Spleen (tissue), 11 donors: ENCODE results near the gene ADAMTSL1. TPM values are rescaled to one million over a fixed set of nuclear protein-coding genes. Genes with fewer than 3 reads are reported as not detected.

Experiments used
- DNase-seq: peaks from one replicate; pipeline ENCODE4 v3.0.0-alpha.2; 2020
- H3K27ac ChIP-seq, 8 donors: fragments of 200-600 bp; sonication (generic) in 7 of 8; 1 replicate in 4 of 8; 2 replicates in 4 of 8; pipeline versions ENCODE4 v1.5.0 to v1.8.0; 2016 to 2021; ENCODE audit warnings: inconsistent platforms in 4 of 8, mild to moderate bottlenecking in 4 of 8, moderate library complexity in 1 of 8
- H3K27me3 ChIP-seq, 7 donors: fragments of 200-600 bp; sonication (generic) in 6 of 7; replicated peaks in 1 of 7; 1 replicate in 4 of 7; 2 replicates in 3 of 7; pipeline versions ENCODE4 v1.5.0 to v1.8.0; 2016 to 2021; ENCODE audit warnings: inconsistent platforms in 3 of 7, mild to moderate bottlenecking in 1 of 7
- H3K36me3 ChIP-seq, 6 donors: fragments of 200-600 bp; sonication (generic) in 5 of 6; 1 replicate in 4 of 6; 2 replicates in 2 of 6; pipeline versions ENCODE4 v1.5.0 to v1.8.0; 2016 to 2021; ENCODE audit warnings: inconsistent platforms in 2 of 6
- H3K4me1 ChIP-seq, 6 donors: fragments of 200-600 bp; sonication (generic) in 5 of 6; 1 replicate in 3 of 6; 2 replicates in 3 of 6; pipeline versions ENCODE4 v1.5.0 to v1.8.0; 2016 to 2021; ENCODE audit warnings: inconsistent platforms in 3 of 6
- H3K4me3 ChIP-seq, 8 donors: fragments of 200-600 bp; sonication (generic) in 7 of 8; 1 replicate in 4 of 8; 2 replicates in 4 of 8; pipeline versions ENCODE4 v1.5.0 to v1.8.0; 2016 to 2021; ENCODE audit warnings: inconsistent platforms in 4 of 8, mild to moderate bottlenecking in 4 of 8, moderate library complexity in 2 of 8
- H3K9me3 ChIP-seq, 8 donors: fragments of 200-600 bp; sonication (generic) in 7 of 8; 1 replicate in 4 of 8; 2 replicates in 4 of 8; pipeline versions ENCODE4 v1.5.0 to v1.8.0; 2016 to 2021; ENCODE audit warnings: inconsistent platforms in 4 of 8
- CTCF ChIP-seq, 11 experiments: fragments of 200-600 bp in 7 of 11; fragments of 450-650 bp in 4 of 11; sonication (generic) in 4 of 11; IDR thresholded peaks in 8 of 11; conservative IDR thresholded peaks in 3 of 11; 1 replicate in 7 of 11; 2 replicates in 4 of 11; pipeline versions ENCODE4 v1.4.0 to v1.8.0; 2016 to 2021; ENCODE audit warnings: antibody characterized with exemption in 11 of 11, inconsistent platforms in 4 of 11, mild to moderate bottlenecking in 1 of 11
- POLR2A ChIP-seq, 3 donors: fragments of 450-650 bp; IDR thresholded peaks; one replicate each; pipeline ENCODE4 v1.5.1; 2017; ENCODE audit warnings: antibody characterized with exemption in 3 of 3, mild to moderate bottlenecking in 1 of 3
- POLR2AphosphoS5 ChIP-seq, 3 donors: sonication (generic); formaldehyde crosslinking; IDR thresholded peaks; one replicate each; pipeline ENCODE4 v1.5.1; 2017; ENCODE audit warnings: antibody characterized with exemption in 3 of 3
- WGBS, 5 donors: extraction: QIAGEN DNeasy Blood & Tissue Kit in 3 of 5; methylation state at CpG; one replicate each; pipeline versions ENCODE4 v1.1.5 to v1.1.7; 2013 to 2018; 5-methylcytosine and 5-hydroxymethylcytosine counted together
- intact Hi-C: fragments of 100-400 bp; cut with DNase I; formaldehyde crosslinking; loops from one replicate; pipeline ENCODE4 v1.15.0; 2023; ENCODE audit warnings: low total_unique reads
- polyA plus RNA-seq, 3 donors: library from polyadenylated mRNA; stranded (reverse); fragments of 200-250 nt; gene quantifications; one replicate each; pipeline ENCODE4 v1.2.1, GENCODE V29; 2013
- total RNA-seq, 7 donors: library from RNA; depleted of rRNA in 3 of 7; stranded (reverse); fragments of >200 nt in 3 of 7; fragmentation: NEBNext Ultra II Directional in 4 of 7; extraction: Animal tissue kit (Norgen Biotek cat#: 25700) in 4 of 7; gene quantifications; one replicate each; pipeline versions ENCODE4 v1.1.0 to v1.2.1, GENCODE V29; 2016 to 2021
- donor health status: healthy with polysubstance abuse.
- donor health status: DM: no; HTN: no; CAD: no; lungs with moderate emphysema.
- donor health status: DM: no; HTN: no; CAD: no.
- donor health status: Bipolar disorder and iron deficiency.
- donor health status: healthy.
- donor health status: DM: no; HTN: no; CAD: no.
- donor health status: DM: yes; HTN: yes; CAD: no.

ADAMTSL1 gene
- total and polyA plus RNA-seq, 10 donors, result 0.35 to 5.3 (median 2.2) TPM

- Histone ChIP-seq H3K27me3 (no peaks in the 10 kb centered on the region), H3K4me1 (no peaks in the 10 kb centered on the region), H3K4me3 (no peak overlapping the region), H3K27ac (no peak overlapping the region), H3K36me3 (no peaks in the 10 kb centered on the region), H3K9me3 (no peaks in the 10 kb centered on the region)
- no peak for DNase-seq
- no peak for TF ChIP-seq CTCF (IDR thresholded peaks at IDR 0.05 in 8 of 11, conservative IDR thresholded peaks at IDR 0.05 in 3 of 11)
- TF ChIP-seq POLR2AphosphoS5 (IDR thresholded peaks at IDR 0.05), result no peak
- WGBS, 5 donors, result 32 to 48% (median 38%) methylated on average over 1 of the region's 1 CpG
- intact Hi-C loops, result no loop called here
Observed at GRCh38 chr9:18499980-18500379, 26.0 kb downstream of the ADAMTSL1 start.

DNA sequence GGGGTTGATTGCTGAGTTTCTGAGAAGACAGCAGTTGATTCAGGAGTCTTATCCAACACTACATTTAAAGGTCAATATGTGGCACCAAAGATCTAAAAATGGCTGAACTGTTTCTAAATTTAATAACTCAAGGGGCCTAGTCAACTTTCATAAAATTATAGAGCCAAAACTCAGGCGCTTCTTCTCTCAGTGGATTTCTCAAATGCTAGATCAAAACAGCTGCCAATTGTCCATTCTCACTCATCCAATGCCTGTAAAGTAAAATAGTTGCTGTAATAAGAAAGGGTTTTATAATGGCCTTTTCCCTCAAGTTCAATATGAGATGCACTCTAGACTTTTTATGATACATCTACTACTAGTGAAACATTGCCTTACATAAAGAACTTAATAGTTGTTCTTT, 26.5 kb downstream of the ADAMTSL1 start:
- H3K27ac ChIP-seq, result no peak overlapping the region
- H3K36me3 ChIP-seq, result no peaks in the 10 kb centered on the region
- WGBS, 5 donors, result 86 to 95% (median 89%) methylated on average over 1 of the region's 1 CpG
- TF ChIP-seq POLR2A (IDR thresholded peaks at IDR 0.05) (no peak), POLR2AphosphoS5 (IDR thresholded peaks at IDR 0.05) (no peak), CTCF (IDR thresholded peaks at IDR 0.05 in 8 of 11, conservative IDR thresholded peaks at IDR 0.05 in 3 of 11) (no peak)
- no peaks in the 10 kb centered on the region for H3K9me3 ChIP-seq
- intact Hi-C loops, result no loop called here
- no peak overlapping the region for H3K4me3 ChIP-seq
- no peaks in the 10 kb centered on the region for H3K4me1 ChIP-seq
- H3K27me3 ChIP-seq, result no peaks in the 10 kb centered on the region
- DNase-seq, result no peak

GRCh38 chr9:18501949-18502348, 28.0 kb downstream of the ADAMTSL1 start:
- 57 to 70% (median 67%) methylated on average over 5 of the region's 5 CpGs for WGBS, 5 donors
- H3K4me3 ChIP-seq, result no peak overlapping the region

DNA sequence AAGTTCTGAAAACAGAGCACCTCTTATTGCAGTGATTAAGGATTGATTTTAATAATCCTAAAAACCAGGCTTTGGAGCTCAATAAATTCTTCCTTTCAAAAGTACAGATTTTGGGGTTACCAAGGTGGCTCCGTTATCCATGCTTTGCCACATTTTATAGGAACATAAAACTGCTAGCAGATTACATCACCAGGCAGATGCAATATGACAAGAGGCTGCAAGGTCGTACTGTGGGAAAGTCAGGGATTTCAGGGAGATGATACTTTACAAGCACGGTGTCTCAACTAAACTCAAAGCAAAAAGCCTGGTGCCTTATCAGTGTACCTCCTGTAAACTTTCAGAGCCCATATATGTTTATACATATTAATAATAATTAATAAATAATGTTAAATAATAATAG, 28.6 kb downstream of the ADAMTSL1 start:
- no peak overlapping the region for H3K27ac ChIP-seq
- no peaks in the 10 kb centered on the region for H3K4me1 ChIP-seq
- TF ChIP-seq CTCF (IDR thresholded peaks at IDR 0.05 in 8 of 11, conservative IDR thresholded peaks at IDR 0.05 in 3 of 11) (no peak), POLR2A (IDR thresholded peaks at IDR 0.05) (no peak), POLR2AphosphoS5 (IDR thresholded peaks at IDR 0.05) (no peak)
- no peaks in the 10 kb centered on the region for H3K27me3 ChIP-seq
- no peak overlapping the region for H3K4me3 ChIP-seq
- H3K36me3 ChIP-seq, result no peaks in the 10 kb centered on the region
- no peaks in the 10 kb centered on the region for H3K9me3 ChIP-seq
- DNase-seq, result no peak
- intact Hi-C loops, result no loop called here
- WGBS, 5 donors, result 61 to 78% (median 68%) methylated on average over 3 of the region's 3 CpGs

More at GRCh38 chr9:18501949-18502348, 28.0 kb downstream of the ADAMTSL1 start:
- Histone ChIP-seq H3K36me3 (no peaks in the 10 kb centered on the region), H3K27ac (no peak overlapping the region), H3K9me3 (no peaks in the 10 kb centered on the region), H3K4me1 (no peaks in the 10 kb centered on the region), H3K27me3 (no peaks in the 10 kb centered on the region)
- intact Hi-C loops, result no loop called here
- TF ChIP-seq CTCF (IDR thresholded peaks at IDR 0.05 in 8 of 11, conservative IDR thresholded peaks at IDR 0.05 in 3 of 11), result no peak
- no peak for TF ChIP-seq POLR2AphosphoS5 (IDR thresholded peaks at IDR 0.05)
- TF ChIP-seq POLR2A (IDR thresholded peaks at IDR 0.05), result no peak
- DNase-seq, result no peak
